ENCODE results near the gene C1QTNF6.
"Not testable (repeated sequence)": the region's sequence is repeated elsewhere in the genome, so short reads cannot be mapped to it uniquely, and the experiment has no call there.

The C1QTNF6 gene
- 2.7 to 16.7 reads per million in 2 experiments for total RNA-seq

DNA sequence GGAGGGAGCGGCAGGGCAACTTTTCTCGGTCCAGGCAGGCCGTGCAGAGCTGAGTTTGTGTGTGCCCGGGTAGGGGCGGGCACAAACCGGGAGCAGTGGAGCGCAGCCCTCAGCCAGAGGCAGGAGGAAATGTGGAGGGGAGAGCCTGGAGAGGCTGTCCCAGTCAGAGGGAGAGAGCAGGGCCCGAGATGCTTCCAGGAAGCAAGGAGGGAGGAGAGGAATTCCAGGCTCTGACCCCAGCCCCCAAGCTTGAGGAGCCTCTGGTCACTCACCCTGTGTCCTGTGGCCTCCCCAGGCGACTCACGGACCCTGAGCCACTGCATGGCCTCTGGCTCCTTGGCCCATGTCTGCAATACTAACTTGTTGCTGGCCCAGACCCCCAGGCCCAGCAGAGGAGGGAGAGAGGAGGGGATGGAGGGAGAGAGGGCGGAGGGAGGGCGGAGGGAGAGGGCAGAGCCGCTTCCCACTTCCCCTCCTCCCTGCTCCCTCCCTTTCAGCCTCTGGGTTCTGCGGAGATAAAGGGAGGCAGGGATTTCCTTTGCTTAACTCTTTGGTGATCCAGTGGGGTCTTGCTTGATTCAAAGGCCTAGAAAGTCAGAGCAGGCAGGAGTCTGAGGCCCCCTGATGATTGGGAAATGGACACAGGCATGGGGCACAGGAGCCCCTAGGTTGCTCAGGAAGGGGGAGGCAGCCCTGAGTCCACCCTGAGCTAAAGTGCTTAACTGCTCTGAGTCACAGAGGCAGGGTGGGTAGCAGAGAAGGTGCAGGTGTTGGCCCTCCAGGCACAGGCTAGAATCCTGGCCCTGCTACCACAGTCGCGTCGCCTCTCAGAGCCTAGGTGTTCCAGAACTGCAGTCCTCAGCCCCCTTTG lies at the start of gene C1QTNF6:
TSS of gene C1QTNF6 (minus strand) at position 357 of the 871 bp plus-strand sequence. CDS start at position 323, 34 bp downstream.
- no peak for DNase-seq (ENCODE audit: low read depth)

DNA sequence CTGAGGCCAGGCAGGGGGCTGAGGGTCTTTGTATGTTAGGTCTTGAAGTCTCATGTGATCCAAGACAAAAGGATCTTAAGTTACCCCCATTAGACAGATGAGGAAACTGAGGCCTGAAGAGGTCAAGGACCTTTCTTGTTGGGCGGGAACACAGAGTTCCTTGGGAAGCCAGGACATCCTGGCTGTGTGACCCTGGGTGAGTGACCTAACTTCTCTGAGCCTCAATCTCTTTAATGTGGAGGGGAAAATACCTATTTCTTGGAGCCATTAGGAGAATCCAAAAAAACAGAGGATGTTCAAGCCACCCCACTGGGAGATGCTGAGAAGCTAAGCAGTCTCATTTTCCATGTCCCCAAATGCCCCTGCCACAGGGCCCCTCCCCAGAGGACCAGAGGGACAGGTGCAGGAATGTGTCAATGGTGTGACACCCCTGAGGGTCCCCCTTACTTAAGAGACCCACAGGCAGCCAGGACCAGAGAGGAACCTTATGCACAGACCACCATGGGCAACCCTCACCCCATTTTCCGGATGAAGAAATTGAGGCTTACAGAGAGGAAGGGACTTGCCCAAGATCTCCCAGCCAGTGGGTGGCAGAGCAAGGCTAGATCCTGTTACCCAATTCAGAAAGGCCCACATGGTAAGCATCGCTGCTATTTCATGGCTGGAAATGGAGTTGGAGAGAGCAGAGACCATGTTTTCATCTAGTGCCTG lies 48.0 kb upstream of the C1QTNF6 start:
- no peak for DNase-seq (ENCODE audit: low read depth)

DNA sequence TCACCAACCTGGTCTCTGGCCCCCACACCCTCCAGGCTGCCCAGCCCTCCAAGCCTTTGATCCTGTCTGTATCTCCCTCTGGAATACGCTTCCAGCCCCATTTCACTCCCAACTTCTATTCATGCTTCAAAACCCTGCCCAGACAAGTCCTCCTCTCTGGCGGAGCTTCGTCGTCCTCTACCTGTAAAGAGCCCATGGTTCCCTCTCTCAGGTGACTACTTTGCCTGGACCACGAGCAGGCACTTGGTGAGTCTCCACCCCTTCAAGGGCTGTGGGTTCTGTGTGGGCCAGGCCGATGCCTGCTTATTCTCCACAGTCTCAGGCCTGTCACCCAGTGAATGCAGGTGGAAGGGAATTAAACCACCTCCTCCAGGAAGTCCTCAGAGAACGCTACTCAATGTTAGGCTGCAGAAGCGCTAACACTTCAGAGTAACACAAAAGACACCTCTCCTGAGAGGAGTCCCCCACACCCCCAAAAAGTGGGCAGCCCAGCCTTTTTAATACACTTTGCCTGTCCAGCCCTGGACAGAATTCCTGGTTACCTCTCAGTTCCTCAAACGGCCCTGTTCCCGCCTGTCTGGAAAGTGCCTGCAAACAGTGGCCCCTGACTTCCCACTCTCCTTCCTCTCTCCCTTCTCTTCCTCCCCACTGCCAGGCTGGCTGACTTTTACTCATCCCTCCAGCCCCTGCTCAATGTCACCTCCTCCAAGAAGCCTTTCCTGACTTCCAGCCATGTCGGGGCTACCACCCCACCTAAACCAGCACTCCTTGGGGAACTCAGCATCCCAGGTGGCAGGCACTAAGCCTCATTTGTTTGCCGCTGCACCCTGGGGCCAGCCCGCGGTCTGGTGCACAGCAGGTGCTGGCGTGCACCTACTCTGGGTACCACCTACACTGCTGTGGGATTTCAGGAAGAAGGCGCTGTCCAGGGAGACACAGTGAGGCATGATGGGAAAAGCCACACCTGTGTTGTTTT lies 47.0 kb upstream of the C1QTNF6 start:
- no peak for DNase-seq (ENCODE audit: low read depth)

DNA sequence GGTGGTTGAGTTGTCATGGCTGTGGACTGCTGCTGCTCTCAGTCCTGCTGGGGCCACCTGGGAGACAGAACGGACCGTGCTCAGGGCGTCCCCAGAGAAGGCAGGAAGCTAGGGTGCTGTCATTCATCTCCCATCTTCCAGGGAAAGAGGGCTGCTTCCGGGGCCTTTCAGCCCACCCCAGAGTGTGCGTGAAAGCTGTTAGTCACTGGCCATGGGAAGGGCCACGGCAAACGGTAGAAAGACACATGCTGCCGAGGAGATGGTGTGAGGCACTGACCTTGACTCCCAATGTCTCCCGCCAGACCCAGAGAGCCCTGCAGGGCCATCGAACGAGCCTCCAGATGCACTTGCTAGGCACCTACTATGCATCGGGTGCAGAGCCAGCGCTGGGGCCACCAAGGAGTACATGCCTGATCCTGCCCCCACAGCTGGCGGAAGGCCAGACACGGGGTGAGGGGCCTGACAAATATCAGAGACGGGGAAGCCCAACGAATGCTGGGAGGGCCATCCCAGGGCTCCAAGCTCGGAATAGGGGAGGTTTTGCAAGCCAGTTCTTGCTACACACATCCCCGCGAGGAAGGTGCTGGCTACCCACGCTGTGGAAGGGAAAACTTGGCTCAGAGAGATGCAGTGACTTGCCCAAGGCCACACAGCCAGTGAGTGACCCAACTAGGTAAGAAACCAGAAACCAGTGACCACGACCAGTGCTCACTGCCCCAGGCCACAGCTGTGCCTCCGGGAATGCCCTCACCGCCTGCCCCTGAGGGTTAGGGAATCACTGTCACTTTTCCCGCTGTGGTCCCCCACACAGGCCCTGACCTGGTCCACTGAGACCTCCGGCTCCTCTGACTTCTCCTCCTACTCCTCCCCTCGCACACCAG lies 45.9 kb upstream of the C1QTNF6 start:
- no peak for DNase-seq (ENCODE audit: low read depth)

DNA sequence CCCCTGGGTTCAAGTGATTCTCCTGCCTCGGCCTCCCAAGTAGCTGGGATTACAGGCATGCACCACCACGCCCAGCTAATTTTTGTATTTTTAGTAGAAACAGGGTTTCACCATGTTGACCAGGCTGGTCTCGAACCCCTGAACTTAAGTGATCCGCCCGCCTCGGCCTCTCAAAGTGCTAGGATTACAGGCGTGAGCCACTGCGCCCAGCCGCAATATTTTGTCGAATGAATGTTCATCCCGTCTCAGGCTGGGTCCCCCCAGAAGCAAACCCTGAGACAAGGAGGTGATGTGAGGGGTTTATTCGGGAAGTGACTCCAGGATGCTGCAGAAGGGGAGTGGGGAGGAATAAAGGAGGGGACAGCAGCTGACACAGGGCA lies 45.3 kb upstream of the C1QTNF6 start:
- DNase-seq (ENCODE audit: low read depth), result not testable (repeated sequence)

DNA sequence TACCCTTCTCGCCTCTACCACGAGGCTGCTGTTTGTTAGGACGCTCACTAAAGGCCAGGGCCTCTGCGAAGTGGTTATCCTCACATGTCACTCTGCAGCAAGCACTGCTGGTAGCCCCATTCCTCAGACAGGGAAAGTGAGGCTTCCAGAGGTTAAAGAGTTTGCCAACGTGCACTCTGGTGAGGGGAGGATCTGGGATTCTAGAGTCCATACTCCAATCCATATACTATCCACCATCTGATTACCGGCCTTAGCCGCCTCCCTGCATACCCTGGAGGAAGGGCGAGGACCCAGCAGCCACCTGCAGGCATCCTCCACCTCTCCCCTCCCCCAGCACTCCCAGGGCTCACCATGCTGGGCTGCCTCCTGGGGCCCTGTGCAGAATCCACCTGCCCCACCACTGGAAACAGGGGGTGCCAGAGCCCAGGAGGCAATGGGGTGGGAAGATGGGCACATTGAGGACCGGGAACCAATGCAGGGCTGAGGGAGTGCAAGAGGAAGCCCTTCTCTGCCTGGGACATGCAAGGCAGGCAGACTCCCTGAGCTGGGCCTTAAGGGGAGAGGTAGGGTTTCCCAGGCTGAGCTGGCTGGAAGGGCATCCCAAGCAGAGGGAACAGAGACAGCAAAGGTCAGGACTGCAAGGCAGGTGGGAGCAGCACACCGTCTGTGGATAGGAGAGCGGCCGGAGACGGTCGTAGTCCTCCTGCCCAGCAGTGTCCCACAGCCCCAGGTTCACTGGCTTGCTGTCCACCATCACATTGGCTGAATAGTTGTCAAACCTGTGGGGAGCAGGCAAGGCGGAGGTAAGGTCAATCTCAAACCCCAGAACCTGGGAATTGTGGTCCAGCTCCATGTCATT lies 44.3 kb upstream of the C1QTNF6 start:
- DNase-seq (ENCODE audit: low read depth), result no peak

DNA sequence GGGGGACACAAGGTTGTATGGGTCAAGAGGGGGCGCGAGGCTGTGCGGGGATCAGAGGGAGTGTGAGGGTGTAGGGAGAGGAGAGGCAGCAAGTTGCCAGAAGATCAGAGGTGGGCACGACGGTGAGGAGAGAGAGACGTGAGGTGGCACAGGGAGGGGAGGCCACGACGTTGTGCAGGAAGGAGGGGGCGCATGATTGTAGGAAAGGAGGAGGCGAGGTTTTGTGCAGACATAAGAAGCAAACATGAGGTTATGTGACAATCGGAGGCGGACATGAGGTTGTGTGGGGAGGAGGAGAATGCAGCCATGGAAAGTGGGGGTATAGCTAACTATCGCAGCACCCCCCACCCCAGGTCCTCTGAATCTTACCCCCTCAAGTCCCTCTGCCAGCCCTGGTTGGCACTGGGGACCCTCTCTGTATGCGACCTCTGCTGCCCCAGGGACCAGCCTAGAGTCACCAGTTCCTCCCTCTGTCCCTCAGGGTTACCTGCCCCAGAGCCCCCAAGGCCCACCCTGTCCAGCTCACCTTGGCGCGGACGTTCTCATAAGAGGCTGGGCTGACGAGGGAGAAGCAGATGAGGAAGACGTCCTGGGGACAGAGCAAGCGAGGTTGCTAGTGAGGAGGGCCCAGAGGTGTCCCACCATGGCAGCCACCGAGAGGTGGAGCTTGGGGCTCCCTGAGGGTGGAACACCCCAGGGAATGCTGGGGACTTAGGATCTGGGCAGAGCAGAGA lies 43.5 kb upstream of the C1QTNF6 start:
- peak; percentile 43 for DNase-seq (ENCODE audit: low read depth)

DNA sequence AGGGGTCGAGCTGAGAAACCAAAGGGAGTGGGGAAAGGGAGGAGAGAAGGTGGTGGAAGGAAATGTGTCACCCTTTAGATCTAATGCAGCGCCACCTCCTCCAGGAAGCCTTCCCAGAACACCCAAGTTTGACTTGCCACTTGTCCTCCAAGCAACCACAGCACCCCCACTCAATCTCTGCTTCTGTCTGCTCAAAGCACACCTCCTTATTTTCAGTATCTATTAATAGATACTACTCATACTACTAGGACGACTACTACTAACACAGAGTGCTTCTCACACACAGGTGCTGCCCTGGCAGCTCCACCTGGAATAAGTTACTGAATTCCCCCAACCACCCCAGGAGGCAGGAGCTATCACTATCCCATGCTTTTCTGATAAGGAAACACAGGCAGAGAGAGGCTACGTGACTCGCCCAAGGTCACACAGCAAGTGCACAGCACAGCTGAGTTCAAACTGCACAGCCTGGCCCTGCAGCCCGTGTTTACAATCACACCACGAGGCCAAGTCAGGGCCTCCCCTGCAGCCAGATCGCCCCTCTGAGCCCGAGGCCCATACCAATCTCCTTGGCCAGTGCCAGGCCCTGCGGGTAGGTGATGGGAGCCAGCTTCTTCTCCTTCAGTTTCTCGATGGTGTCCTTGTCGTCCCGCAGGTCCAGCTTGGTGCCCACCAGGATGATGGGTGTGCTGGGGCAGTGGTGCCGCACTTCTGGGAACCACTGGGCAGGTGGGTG lies 42.8 kb upstream of the C1QTNF6 start:
- peak; percentile 48 for DNase-seq (ENCODE audit: low read depth)

DNA sequence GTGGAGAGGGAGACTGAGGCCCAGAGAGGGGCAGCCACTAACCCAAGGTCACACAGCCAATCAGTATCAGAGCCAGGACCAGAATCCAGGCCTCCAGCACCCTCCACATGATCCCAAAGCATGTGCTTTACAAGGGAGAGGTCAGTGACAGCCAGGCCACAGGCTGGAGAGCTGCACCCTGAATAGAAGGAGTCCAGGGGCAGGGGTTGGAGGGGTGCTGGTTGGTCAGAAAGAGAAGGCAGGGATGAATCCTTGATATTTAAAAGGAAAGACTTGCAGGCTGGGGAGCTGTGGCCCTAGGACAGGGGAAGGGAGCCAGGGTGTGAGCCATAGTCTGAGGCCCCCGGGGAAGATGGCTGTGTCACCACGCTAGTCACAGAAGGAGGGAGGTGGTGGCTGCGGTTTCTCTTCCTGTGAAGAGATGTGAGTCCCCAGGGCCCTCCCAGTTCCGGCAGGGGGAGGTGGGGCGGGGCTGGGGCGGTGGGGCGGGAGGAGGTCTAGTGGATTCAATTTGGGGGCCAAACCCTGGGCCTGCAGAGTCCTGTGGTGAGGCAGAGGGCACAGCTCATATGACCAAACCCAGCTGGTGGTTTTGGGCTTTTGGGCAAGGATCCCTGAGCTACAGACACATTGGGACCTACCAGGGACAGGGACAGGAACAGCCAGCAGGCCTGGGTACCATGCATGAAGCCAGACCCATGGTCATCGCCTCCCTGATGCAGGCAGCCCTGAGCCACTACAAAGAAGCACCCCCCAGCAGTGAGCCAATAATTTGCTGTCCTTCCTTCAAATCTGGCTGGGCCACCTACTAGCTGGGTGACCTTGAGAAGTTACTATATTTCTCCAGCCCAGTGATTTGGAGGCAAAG lies 42.0 kb upstream of the C1QTNF6 start:
- DNase-seq (ENCODE audit: low read depth), result peak; percentile 88

DNA sequence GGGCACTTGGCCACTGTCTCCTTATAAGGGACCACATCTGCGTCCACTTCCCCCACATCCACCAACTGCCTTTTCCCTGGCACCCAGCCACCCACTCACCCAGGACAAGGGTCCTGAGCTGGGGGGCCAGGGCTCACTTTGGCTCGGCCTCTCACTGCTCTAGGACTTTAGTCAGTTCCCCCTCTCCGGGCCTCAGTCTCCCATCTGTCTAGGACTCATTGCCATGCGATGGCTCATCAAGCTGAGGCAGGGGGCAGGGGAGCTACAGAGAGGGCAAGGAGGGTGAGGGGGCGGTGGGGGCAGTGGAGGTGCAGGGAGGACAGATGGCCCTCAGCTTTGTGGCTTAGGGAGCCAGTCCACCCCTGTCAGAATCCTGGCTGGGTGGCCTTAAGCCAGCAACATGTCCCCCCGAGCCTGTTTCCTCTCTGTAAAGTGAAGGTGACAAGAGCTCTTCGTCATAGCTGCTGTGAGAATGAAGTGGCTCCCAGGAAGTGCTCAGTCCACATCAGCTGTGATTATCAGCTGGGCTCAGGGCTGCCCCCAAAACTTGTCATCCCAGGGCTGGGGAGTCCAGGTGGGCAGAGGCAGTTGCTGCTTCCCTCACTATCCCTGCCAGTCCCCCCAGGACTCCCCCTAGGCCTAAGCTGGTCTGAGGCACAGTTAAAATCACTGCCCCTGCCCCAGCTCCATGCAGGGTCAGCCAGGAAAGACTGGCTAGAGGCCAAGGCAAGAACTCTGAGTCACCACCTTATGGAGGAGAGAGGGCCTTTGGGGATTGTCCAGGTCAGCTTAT lies 41.2 kb upstream of the C1QTNF6 start:
- no peak for DNase-seq (ENCODE audit: low read depth)

DNA sequence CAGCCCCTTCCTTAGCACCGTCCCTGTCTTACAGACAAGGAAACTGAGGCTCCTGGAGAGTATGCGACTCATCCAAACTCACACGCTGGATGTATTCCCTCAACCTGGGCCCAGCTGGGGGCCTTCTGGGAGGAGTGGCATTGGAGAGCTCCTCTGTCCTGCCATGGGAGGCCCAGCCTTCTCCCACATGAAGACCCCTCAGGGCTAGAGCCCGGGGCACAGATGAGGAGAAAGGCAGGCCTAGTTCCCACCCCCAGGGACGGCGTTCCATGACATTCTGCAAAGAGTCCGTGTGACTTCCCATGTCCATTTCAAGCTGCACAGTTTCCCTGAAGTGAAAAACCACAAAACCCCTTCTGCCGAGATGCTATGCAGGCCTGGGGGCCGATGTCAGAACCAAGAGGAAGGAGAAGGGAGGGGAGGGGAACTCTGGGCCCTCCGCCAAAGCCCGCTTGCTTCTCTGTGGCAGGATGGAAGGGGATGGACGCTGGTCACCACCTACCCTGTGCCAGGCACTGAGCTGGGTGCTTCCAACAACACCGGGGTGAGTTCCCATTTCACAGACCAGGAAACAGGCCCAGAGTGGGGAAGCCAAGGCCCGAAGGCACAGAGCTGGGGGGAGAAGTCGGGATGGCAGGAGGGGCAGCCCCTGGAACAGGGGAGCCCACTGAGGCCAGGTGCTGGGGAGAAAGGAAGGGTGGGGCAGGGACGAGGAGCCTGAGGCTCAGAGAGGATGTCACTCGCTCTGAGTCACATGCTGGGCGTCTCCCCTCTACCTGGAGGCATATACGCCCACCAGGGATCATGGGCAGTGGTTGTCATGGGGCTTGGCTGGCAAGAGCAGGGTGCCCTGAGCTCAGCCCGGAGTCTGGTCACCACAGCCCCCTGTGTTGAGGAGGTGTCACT lies 40.3 kb upstream of the C1QTNF6 start:
- DNase-seq (ENCODE audit: low read depth), result no peak

DNA sequence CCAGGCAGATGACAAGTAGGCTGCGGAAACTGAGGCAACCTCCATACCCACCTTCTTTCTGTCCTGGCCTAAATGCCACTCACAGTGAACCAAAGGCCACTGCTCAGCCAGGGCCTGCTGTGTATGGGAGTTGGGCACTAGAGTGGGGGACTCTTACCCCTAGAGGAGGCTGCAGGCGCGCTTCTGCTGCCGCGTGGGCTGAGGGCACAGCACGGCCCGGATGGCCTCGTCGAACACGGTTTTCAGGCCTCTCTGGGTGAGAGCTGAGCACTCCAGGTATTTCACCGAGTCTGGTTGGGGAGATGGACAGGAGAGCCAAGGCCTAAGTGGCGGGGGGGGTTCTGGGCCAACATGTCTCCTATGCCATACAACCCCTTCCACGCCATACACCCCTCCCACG lies 38.5 kb upstream of the C1QTNF6 start:
- no peak for DNase-seq (ENCODE audit: low read depth)

DNA sequence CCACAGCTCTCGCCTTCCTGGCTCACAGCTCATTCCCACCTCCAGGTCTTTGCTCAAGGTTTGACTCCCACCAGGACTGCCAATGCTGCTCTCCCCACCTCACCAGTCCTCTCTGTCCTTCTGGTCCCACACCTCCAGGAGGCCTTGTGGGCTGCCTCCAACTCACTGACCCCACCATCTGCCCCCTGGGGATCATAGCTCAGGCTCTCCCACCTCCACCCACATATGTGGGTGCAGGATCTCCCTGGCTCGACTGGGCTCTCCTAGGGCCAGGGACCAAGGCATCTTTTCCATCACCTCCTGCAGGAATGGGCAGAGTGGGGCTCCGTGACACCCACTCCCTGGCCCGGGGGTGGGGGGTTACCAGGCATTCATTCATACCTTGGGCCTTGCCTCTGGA lies 38.0 kb upstream of the C1QTNF6 start:
- no peak for DNase-seq (ENCODE audit: low read depth)

DNA sequence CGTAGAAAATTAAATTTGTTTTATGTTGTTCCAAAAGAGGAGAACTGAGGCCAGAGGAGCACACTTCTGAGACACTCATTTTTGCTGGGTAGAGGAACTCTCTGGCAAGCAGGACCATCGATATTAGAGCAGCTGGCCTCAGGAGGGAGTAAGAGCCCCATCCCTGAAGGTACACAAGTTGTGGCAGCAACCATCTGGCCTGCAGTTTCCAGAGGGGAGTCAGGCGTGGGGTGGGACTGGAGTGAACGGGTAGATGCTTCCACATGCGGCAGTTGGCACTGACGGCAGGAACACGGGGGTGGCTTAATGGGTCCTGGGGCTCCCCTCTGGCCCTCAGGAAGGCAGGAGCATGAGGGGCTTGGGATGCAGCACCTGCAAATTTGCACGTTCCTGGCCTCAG lies 37.4 kb upstream of the C1QTNF6 start:
- DNase-seq (ENCODE audit: low read depth), result no peak

DNA sequence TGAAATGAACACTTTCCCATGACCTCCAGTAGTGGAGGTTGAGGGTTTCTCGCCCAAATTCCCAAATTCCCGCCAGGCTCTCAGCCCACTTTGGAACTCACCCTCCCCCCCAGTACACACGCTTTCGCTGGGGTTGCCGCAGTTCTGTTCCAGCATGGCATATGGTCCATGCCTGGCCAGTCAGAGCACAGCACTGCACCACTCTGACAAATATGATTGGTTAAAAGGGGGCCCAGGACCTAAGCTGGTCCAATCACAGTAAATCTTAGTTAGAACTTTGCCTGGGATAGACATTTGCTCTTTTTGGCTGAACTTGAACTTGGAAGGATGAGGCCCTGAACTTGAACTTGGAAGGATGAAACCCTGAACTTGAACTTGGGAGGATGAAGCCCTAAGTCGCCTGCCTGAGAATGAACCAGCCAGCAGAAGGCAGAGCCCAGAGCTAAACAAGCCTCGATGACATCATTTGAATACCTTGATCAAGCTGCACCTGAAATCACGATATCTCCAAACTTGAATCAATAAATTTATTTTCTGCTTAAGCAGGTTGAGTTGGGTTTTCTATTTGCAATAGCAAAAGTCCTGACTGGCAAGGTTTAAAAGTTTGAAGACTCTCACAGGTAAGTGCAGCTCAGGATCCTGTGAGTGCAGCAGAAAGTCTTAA lies 36.8 kb upstream of the C1QTNF6 start:
- no peak for DNase-seq (ENCODE audit: low read depth)

Measured in T follicular helper cell (primary cell).